CD8-positive, alpha-beta memory T cell (primary cell): Measurements from ENCODE around the gene TC2N. TPM values are rescaled to one million over a fixed set of nuclear protein-coding genes. Genes with fewer than 3 reads are reported as not detected.

Source experiments
- CTCF ChIA-PET: fragments of 350-600 bp; sonication (Branson Sonifier 250); formaldehyde crosslinking; loops from one replicate; lab custom pipeline; 2021; ENCODE audit warnings: antibody characterized with exemption; lab: Charles Lee
- POLR2A ChIA-PET: fragments of 350-600 bp; sonication (Branson Sonifier 250); formaldehyde crosslinking; loops from one replicate; lab custom pipeline; 2021; ENCODE audit warnings: antibody characterized with exemption; lab: Charles Lee
- DNase-seq, 5 donors: peaks; one replicate each; pipeline versions ENCODE4 v3.0.0 to v3.0.0-alpha.2; 2020 to 2022; ENCODE audit warnings: mixed read lengths in 1 of 5
- H3K27ac ChIP-seq: one replicate; pipeline ENCODE4 v1.7.0; 2013; ENCODE audit warnings: low read depth, mild to moderate bottlenecking, low read length, moderate library complexity
- H3K27me3 ChIP-seq: 2 replicates; pipeline ENCODE4 v1.7.0; 2013; ENCODE audit warnings: low read length, mild to moderate bottlenecking; ENCODE audit not compliant: insufficient read depth, poor library complexity, severe bottlenecking
- H3K36me3 ChIP-seq: 2 replicates; pipeline ENCODE4 v1.7.0; 2013; ENCODE audit warnings: mild to moderate bottlenecking, low read length, moderate library complexity; ENCODE audit not compliant: insufficient read depth
- H3K4me1 ChIP-seq: 2 replicates; pipeline ENCODE4 v1.7.0; 2013; ENCODE audit warnings: mild to moderate bottlenecking, low read length, moderate library complexity; ENCODE audit not compliant: insufficient read depth
- H3K4me3 ChIP-seq: 2 replicates; pipeline ENCODE4 v1.7.0; 2013; ENCODE audit warnings: mild to moderate bottlenecking, low read length
- H3K9me3 ChIP-seq: 2 replicates; pipeline ENCODE4 v1.7.0; 2013; ENCODE audit warnings: mild to moderate bottlenecking, low read length
- H3K27ac Mint-ChIP-seq, 8 donors: one replicate each; pipeline ENCODE4 v1.8.0; 2020 to 2021; ENCODE audit warnings: mixed read lengths in 8 of 8, mild to moderate bottlenecking in 6 of 8, inconsistent platforms in 3 of 8, moderate library complexity in 3 of 8
- H3K27me3 Mint-ChIP-seq, 2 donors: one replicate each; pipeline ENCODE4 v1.8.0; 2020 to 2021; ENCODE audit warnings: mixed read lengths in 2 of 2, mild to moderate bottlenecking in 1 of 2, moderate library complexity in 1 of 2
- H3K36me3 Mint-ChIP-seq, 3 donors: one replicate each; pipeline ENCODE4 v1.8.0; 2020 to 2021; ENCODE audit warnings: mixed read lengths in 3 of 3, inconsistent platforms in 1 of 3, mild to moderate bottlenecking in 1 of 3
- H3K4me1 Mint-ChIP-seq, 3 donors: one replicate each; pipeline ENCODE4 v1.8.0; 2020 to 2021; ENCODE audit warnings: mixed read lengths in 3 of 3, inconsistent platforms in 1 of 3, mild to moderate bottlenecking in 1 of 3
- H3K4me3 Mint-ChIP-seq, 7 donors: one replicate each; pipeline ENCODE4 v1.8.0; 2020 to 2021; ENCODE audit warnings: mixed read lengths in 7 of 7, mild to moderate bottlenecking in 6 of 7, moderate library complexity in 4 of 7, inconsistent platforms in 2 of 7
- H3K9me3 Mint-ChIP-seq, 5 donors: one replicate each; pipeline ENCODE4 v1.8.0; 2020 to 2022; ENCODE audit warnings: mixed read lengths in 5 of 5, mild to moderate bottlenecking in 3 of 5, moderate library complexity in 2 of 5, inconsistent platforms in 1 of 5
- polyA plus RNA-seq: library from polyadenylated mRNA; unstranded; fragments of 300-500 nt; fragmentation: Illumina TruSeq; gene quantifications from one replicate; pipeline ENCODE4 v1.2.3, GENCODE V29; 2021
- total RNA-seq, 2 experiments: library from RNA; stranded (reverse); gene quantifications; one replicate each; pipeline ENCODE4 v1.2.3, GENCODE V29; 2021

Gene TC2N
- total and polyA plus RNA-seq, 3 experiments from 2014 or later, result 43.1 to 228 (median 45.2) TPM

DNA sequence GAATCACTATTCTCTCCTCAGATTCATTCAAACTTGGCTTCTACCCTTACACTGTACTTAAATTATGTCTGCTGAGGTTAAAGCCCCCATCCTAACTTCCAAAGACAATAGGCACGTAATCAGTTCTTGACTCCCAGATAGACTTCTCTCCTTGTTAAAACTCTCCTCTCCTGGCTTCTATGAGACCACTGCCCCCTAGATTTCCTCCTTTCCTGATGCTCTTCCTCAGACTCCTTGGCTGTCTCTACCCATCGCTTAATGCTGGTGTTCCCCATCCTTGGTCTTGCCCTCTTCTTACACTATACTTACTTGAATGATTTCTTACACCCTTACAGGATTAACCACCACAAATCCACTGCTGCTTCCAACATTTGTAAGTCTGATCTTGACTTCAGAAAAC, 32.8 kb downstream of the TC2N start:
- Mint-ChIP-seq H3K36me3 (peaks cover 0 to 53% (median 24%) of the 10 kb centered on the region in 3 donors), H3K9me3 (no peaks in the 10 kb centered on the region), H3K4me3 (peak overlapping the region in 6 of 7 donors; percentile 9 to 91 (median 19)), H3K27ac (peak overlapping the region in 7 of 8 donors; percentile 2 to 96 (median 30)), H3K4me1 (peaks cover 76 to 92% (median 90%) of the 10 kb centered on the region in 3 donors), H3K27me3 (no peaks in the 10 kb centered on the region)
- no peak overlapping the region for H3K4me3 ChIP-seq
- POLR2A ChIA-PET, result interaction anchor here (1.2 to 2.8 kb wide), 2 partner anchors 9 to 33 kb away, joined by 4 to 15 read pairs; partner anchors contain the start of gene TC2N
- no peak overlapping the region for H3K27ac ChIP-seq
- H3K36me3 ChIP-seq, result peaks cover 8% of the 10 kb centered on the region
- CTCF ChIA-PET, result interaction anchor here (1.6 kb wide), 1 partner anchor 77 kb away, joined by 9 read pairs; no protein-coding TSS in a partner anchor
- H3K9me3 ChIP-seq, result no peaks in the 10 kb centered on the region
- H3K27me3 ChIP-seq, result no peaks in the 10 kb centered on the region
- DNase-seq, result no peak
- H3K4me1 ChIP-seq, result peaks cover 54% of the 10 kb centered on the region

- H3K4me1 ChIP-seq, result peaks cover 45% of the 10 kb centered on the region
- POLR2A ChIA-PET, result interaction anchor here (1.0 to 1.1 kb wide), 2 partner anchors 9 to 36 kb away, joined by 3 read pairs; no protein-coding TSS in a partner anchor
- H3K27me3 ChIP-seq, result no peaks in the 10 kb centered on the region
- CTCF ChIA-PET, result interaction anchor here (1.7 kb wide), 1 partner anchor 80 kb away, joined by 7 read pairs; no protein-coding TSS in a partner anchor
- no peaks in the 10 kb centered on the region for H3K36me3 ChIP-seq
- H3K4me1 Mint-ChIP-seq, result peaks cover 70 to 91% (median 82%) of the 10 kb centered on the region in 3 donors
- no peak overlapping the region for H3K4me3 ChIP-seq
- no peak for DNase-seq
- peaks cover 3 to 44% (median 22%) of the 10 kb centered on the region in 3 donors for H3K36me3 Mint-ChIP-seq
- peak overlapping the region in 3 of 8 donors; percentile 3 to 76 (median 23) for H3K27ac Mint-ChIP-seq
- no peaks in the 10 kb centered on the region for H3K9me3 ChIP-seq
- no peaks in the 10 kb centered on the region for H3K27me3 Mint-ChIP-seq
- H3K27ac ChIP-seq, result no peak overlapping the region
- H3K9me3 Mint-ChIP-seq, result no peaks in the 10 kb centered on the region
- H3K4me3 Mint-ChIP-seq, result no peak overlapping the region
Observed at GRCh38 chr14:91831337-91831736, 36.0 kb downstream of the TC2N start.

DNA sequence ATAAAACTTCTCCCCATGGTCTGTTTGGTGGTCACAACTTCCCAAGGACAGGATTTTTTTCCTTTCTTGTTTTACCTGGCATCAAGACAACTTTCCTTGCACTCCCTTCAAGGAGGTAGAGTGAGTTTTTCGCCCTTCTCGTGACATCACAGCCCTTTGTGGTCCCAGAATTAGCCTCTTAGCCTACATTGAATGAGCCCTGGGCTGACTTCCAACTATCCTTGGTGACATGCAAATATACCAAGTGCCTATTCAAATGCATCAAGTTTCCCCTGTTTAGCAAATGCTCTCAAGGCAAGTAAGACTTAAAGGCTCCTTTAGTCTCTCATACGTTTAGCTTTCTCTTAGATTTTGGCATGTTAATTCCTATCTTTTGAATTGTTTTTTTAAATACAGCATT, 36.6 kb downstream of the TC2N start:
- POLR2A ChIA-PET, result interaction anchor here (1.0 to 1.1 kb wide), 2 partner anchors 9 to 36 kb away, joined by 3 read pairs; no protein-coding TSS in a partner anchor
- Mint-ChIP-seq H3K27ac (peak overlapping the region in 7 of 8 donors; percentile 41 to 77 (median 66)), H3K4me3 (peak overlapping the region in 3 of 7 donors; percentile 33 to 72 (median 41)), H3K27me3 (no peaks in the 10 kb centered on the region), H3K9me3 (no peaks in the 10 kb centered on the region), H3K36me3 (peaks cover 3 to 46% (median 22%) of the 10 kb centered on the region in 3 donors), H3K4me1 (peaks cover 72 to 95% (median 82%) of the 10 kb centered on the region in 3 donors)
- no peak for DNase-seq
- Histone ChIP-seq H3K4me1 (peaks cover 45% of the 10 kb centered on the region), H3K4me3 (no peak overlapping the region), H3K36me3 (no peaks in the 10 kb centered on the region), H3K27me3 (no peaks in the 10 kb centered on the region), H3K27ac (no peak overlapping the region), H3K9me3 (no peaks in the 10 kb centered on the region)
- CTCF ChIA-PET, result interaction anchor here (1.7 kb wide), 1 partner anchor 81 kb away, joined by 7 read pairs; no protein-coding TSS in a partner anchor

GRCh38 chr14:91829511-91829910, 37.8 kb downstream of the TC2N start:
- DNase-seq, result no peak
- Mint-ChIP-seq H3K4me1 (peaks cover 68 to 92% (median 79%) of the 10 kb centered on the region in 3 donors), H3K27ac (peak overlapping the region in 7 of 8 donors; percentile 3 to 97 (median 61)), H3K36me3 (peaks cover 3 to 50% (median 24%) of the 10 kb centered on the region in 3 donors), H3K4me3 (peak overlapping the region in 3 of 7 donors; percentile 0 to 5 (median 0)), H3K27me3 (no peaks in the 10 kb centered on the region), H3K9me3 (no peaks in the 10 kb centered on the region)
- Histone ChIP-seq H3K4me3 (no peak overlapping the region), H3K36me3 (no peaks in the 10 kb centered on the region), H3K9me3 (no peaks in the 10 kb centered on the region), H3K27ac (no peak overlapping the region), H3K4me1 (peaks cover 35% of the 10 kb centered on the region), H3K27me3 (no peaks in the 10 kb centered on the region)
- ChIA-PET CTCF (interaction anchor here (0.7 to 1.1 kb wide), 2 partner anchors 24 to 37 kb away, joined by 3 read pairs; partner anchors contain the start of gene TC2N), POLR2A (interaction anchor here (0.6 kb wide), 1 partner anchor 93 kb away, joined by 3 read pairs; no protein-coding TSS in a partner anchor)

- H3K36me3 ChIP-seq, result no peaks in the 10 kb centered on the region
- H3K9me3 ChIP-seq, result no peaks in the 10 kb centered on the region
- Mint-ChIP-seq H3K27me3 (no peaks in the 10 kb centered on the region), H3K27ac (peak overlapping the region in 4 of 8 donors; percentile 5 to 69 (median 20)), H3K4me1 (peaks cover 64 to 90% (median 77%) of the 10 kb centered on the region in 3 donors), H3K36me3 (peaks cover 3 to 56% (median 30%) of the 10 kb centered on the region in 3 donors), H3K4me3 (no peak overlapping the region), H3K9me3 (no peaks in the 10 kb centered on the region)
- H3K27me3 ChIP-seq, result no peaks in the 10 kb centered on the region
- no peak overlapping the region for H3K4me3 ChIP-seq
- CTCF ChIA-PET, result no interaction called here
- DNase-seq, result no peak
- peaks cover 32% of the 10 kb centered on the region for H3K4me1 ChIP-seq
- POLR2A ChIA-PET, result interaction anchor here (0.6 kb wide), 1 partner anchor 294 kb away, joined by 4 read pairs; the partner anchor contains the start of gene CPSF2
- H3K27ac ChIP-seq, result no peak overlapping the region
Observed at GRCh38 chr14:91827746-91828145, 39.6 kb downstream of the TC2N start.

DNA sequence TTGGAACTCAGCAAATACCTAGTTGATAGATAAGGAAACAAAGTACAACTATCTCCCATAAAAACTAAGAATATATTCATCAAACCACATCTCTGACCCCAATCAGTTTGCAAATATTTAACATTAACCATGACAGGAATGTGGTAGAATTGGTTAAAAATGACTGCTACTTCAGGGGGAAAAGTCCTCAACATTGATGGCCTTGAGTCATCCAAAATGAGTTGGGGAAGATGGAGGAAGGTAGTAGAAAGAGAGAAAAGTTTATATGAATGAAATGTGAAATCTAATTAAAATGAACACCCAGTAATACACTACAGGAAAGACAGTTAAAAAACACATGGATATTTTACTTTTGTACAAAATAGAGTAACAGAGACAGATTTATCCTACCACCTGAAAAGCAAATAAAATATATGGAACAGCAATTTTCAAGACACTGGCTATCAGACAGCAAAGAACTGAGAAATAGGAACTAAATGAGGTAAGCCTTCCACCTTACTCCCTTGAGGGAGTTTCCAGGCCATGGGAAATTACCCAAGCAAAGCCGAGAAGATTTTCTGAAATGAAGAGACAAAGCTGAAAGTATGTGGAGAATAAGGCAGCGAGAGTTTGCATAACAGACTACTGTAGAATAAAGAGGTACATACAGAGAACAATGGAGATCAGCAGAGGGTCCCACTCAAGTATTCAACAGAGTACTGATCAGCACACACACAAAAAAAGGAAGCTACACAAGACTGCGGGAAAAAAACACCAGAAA, 49.6 kb downstream of the TC2N start:
- H3K27me3 Mint-ChIP-seq, result no peaks in the 10 kb centered on the region
- peaks cover 2 to 15% (median 9%) of the 10 kb centered on the region in 5 donors for H3K9me3 Mint-ChIP-seq
- Histone ChIP-seq H3K9me3 (no peaks in the 10 kb centered on the region), H3K27ac (no peak overlapping the region), H3K36me3 (peaks cover 2% of the 10 kb centered on the region), H3K27me3 (no peaks in the 10 kb centered on the region), H3K4me1 (peaks cover 17% of the 10 kb centered on the region), H3K4me3 (no peak overlapping the region)
- ChIA-PET POLR2A (no interaction called here), CTCF (no interaction called here)
- H3K27ac Mint-ChIP-seq, result peak overlapping the region; percentile 9 to 94 (median 62)
- H3K4me3 Mint-ChIP-seq, result peak overlapping the region; percentile 19 to 52 (median 42)
- peaks cover 77 to 98% (median 88%) of the 10 kb centered on the region in 3 donors for H3K4me1 Mint-ChIP-seq
- no peak for DNase-seq
- H3K36me3 Mint-ChIP-seq, result peaks cover 50 to 69% (median 58%) of the 10 kb centered on the region in 3 donors

- Mint-ChIP-seq H3K4me3 (peak overlapping the region in 3 of 7 donors; percentile 3 to 53 (median 6)), H3K36me3 (peaks cover 52 to 79% (median 53%) of the 10 kb centered on the region in 3 donors), H3K27me3 (no peaks in the 10 kb centered on the region), H3K27ac (peak overlapping the region; percentile 28 to 95 (median 60)), H3K9me3 (peaks cover 5 to 21% (median 13%) of the 10 kb centered on the region in 5 donors), H3K4me1 (peaks cover 64 to 78% (median 78%) of the 10 kb centered on the region in 3 donors)
- no peaks in the 10 kb centered on the region for H3K27me3 ChIP-seq
- H3K4me3 ChIP-seq, result no peak overlapping the region
- no peak for DNase-seq
- CTCF ChIA-PET, result no interaction called here
- POLR2A ChIA-PET, result no interaction called here
- H3K27ac ChIP-seq, result no peak overlapping the region
- H3K9me3 ChIP-seq, result no peaks in the 10 kb centered on the region
- peaks cover 15% of the 10 kb centered on the region for H3K4me1 ChIP-seq
- peaks cover 35% of the 10 kb centered on the region for H3K36me3 ChIP-seq
Observed at GRCh38 chr14:91814317-91814716, 53.0 kb downstream of the TC2N start.
